ENCODE data around the gene ARHGEF38.
"Not testable (repeated sequence)": the region's sequence is repeated elsewhere in the genome, so short reads cannot be mapped to it uniquely, and the experiment has no call there.

GRCh38 chr4:105694812-105695211 is 142.4 kb downstream of the ARHGEF38 start:
- not testable (repeated sequence) for TF ChIP-seq CTCF (IDR thresholded peaks at IDR 0.05; ENCODE audit: insufficient read depth, low read length); POLR2AphosphoS5 (IDR thresholded peaks at IDR 0.05; ENCODE audit: low read depth); REST (IDR thresholded peaks at IDR 0.05; ENCODE audit: insufficient replicate concordance, low read depth); GABPA (IDR thresholded peaks at IDR 0.05; ENCODE audit: low read depth); SPI1 (IDR thresholded peaks at IDR 0.05; ENCODE audit: borderline replicate concordance, low read depth)

Measured in HL-60 (cell line).